ENCODE measurements around the gene BCL6B.
"Not testable (repeated sequence)": the region's sequence is repeated elsewhere in the genome, so short reads cannot be mapped to it uniquely, and the experiment has no call there.

The BCL6B gene

DNA sequence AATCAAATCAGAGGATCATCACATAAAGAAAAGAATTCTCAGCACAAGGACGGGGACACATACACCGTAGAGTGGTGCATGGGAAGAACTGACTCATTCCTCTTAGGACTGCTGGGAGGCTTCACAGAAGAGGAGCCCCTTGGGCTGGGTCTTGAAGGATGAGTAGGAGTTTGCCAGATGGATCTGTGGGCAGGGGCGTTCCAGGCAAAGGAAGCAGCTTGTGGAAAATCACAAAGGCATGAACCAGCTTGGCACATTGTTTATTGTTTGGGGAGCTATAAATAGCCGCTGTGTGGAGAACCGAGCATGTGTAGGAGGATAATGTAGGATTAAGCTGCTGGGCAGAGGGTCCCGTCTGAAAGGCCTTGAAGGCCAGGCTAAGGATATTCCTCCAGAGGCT is 26.1 kb downstream of the BCL6B start:
- H3K27me3 ChIP-seq (ENCODE audit: control insufficient read depth in 1 of 2, insufficient read depth in 2 of 2, low read length in 2 of 2), result peaks cover 0 to 3% of the 10 kb centered on the region in 2 donors
- no peak overlapping the region for H3K4me3 ChIP-seq (ENCODE audit: low read depth in 1 of 2, low read length in 2 of 2)
- no peaks in the 10 kb centered on the region for H3K9me3 ChIP-seq (ENCODE audit: low read length)
- H3K36me3 ChIP-seq (ENCODE audit: insufficient read depth, low read length), result no peaks in the 10 kb centered on the region
- no peak overlapping the region for H3K27ac ChIP-seq (ENCODE audit: low read depth, low read length)
- H3K9ac ChIP-seq (ENCODE audit: low read length), result no peak overlapping the region
- H3K4me1 ChIP-seq (ENCODE audit: insufficient read depth, low read length), result peaks cover 10% of the 10 kb centered on the region

DNA sequence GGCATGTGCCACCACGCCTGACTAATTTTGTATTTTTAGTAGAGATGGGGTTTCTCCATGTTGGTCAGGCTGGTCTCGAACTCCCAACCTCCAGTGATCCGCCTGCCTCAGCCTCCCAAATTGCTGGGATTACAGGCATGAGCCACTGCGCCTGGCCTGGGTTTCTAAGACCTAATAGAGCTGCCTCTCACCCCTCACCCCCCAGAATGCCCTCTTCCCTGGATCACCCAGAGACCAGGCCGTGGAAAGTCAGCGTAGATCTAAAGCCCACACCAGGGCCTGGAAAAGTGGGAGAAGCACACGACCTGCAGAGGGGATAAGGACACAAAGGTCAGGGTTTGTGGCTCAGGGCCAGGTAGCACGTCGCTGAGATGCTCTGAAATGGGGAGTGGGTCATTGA is 27.7 kb downstream of the BCL6B start:
- not testable (repeated sequence) for H3K4me3 ChIP-seq (ENCODE audit: low read depth in 1 of 2, low read length in 2 of 2); H3K9ac ChIP-seq (ENCODE audit: low read length); H3K27ac ChIP-seq (ENCODE audit: low read depth, low read length); H3K27me3 ChIP-seq (ENCODE audit: control insufficient read depth in 1 of 2, insufficient read depth in 2 of 2, low read length in 2 of 2); H3K36me3 ChIP-seq (ENCODE audit: insufficient read depth, low read length); H3K9me3 ChIP-seq (ENCODE audit: low read length); H3K4me1 ChIP-seq (ENCODE audit: insufficient read depth, low read length)

DNA sequence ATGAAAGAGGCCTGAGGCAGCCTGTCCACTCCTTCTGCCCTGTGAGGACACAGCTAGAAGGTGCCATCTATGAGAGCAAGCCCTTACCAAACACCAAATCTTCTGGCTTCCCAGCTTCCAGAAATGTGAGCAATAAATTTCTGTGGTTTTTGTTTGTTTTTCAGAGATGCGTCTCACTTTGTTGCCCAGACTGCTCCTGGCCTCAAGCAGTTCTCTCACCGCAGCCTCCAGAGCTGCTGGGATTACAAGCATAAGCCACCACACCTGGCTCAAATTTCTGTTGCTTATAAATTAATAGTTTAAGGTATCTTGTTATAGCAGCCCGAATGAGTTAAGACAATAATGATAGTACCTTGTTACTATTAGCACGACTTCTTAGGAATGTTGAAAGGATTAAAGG is 33.5 kb downstream of the BCL6B start:
- no peak overlapping the region for H3K27ac ChIP-seq (ENCODE audit: low read depth, low read length)
- no peaks in the 10 kb centered on the region for H3K36me3 ChIP-seq (ENCODE audit: insufficient read depth, low read length)
- no peaks in the 10 kb centered on the region for H3K27me3 ChIP-seq (ENCODE audit: control insufficient read depth in 1 of 2, insufficient read depth in 2 of 2, low read length in 2 of 2)
- H3K9ac ChIP-seq (ENCODE audit: low read length), result no peak overlapping the region
- H3K9me3 ChIP-seq (ENCODE audit: low read length), result no peaks in the 10 kb centered on the region
- H3K4me3 ChIP-seq (ENCODE audit: low read depth in 1 of 2, low read length in 2 of 2), result no peak overlapping the region
- H3K4me1 ChIP-seq (ENCODE audit: insufficient read depth, low read length), result no peaks in the 10 kb centered on the region

DNA sequence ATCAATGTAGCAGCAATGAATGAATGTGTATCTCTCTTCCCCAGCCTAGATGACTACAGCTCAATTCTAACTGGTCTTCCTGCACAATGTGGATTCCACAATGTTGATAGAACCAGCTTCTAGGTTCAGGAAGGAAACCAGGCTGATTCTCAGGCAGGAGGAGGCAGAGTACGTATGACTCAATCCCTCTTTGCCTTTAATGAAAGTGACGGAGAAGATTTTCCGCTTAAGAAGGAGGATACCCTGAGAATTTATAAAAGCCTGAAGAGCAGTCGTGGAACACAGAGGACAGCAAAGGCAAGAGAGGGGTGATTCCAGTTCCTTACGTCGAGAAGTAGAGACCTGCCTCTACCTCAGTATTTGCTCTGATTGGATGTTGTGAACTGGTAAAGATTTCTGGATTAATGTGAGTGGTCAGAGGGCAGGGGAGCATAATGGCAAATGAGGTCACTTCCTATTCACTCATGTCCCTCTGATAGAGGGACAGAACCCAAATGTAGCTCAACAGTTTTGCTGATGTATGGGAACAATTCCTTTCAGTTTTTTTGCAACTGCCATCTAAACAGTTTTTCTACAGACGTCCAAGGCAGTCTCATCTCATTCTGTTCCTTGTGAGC is 36.1 kb downstream of the BCL6B start:
- no peak overlapping the region for H3K4me3 ChIP-seq (ENCODE audit: low read depth in 1 of 2, low read length in 2 of 2)
- H3K9ac ChIP-seq (ENCODE audit: low read length), result no peak overlapping the region
- H3K4me1 ChIP-seq (ENCODE audit: insufficient read depth, low read length), result no peaks in the 10 kb centered on the region
- H3K9me3 ChIP-seq (ENCODE audit: low read length), result no peaks in the 10 kb centered on the region
- no peaks in the 10 kb centered on the region for H3K36me3 ChIP-seq (ENCODE audit: insufficient read depth, low read length)
- H3K27ac ChIP-seq (ENCODE audit: low read depth, low read length), result no peak overlapping the region
- no peaks in the 10 kb centered on the region for H3K27me3 ChIP-seq (ENCODE audit: control insufficient read depth in 1 of 2, insufficient read depth in 2 of 2, low read length in 2 of 2)

DNA sequence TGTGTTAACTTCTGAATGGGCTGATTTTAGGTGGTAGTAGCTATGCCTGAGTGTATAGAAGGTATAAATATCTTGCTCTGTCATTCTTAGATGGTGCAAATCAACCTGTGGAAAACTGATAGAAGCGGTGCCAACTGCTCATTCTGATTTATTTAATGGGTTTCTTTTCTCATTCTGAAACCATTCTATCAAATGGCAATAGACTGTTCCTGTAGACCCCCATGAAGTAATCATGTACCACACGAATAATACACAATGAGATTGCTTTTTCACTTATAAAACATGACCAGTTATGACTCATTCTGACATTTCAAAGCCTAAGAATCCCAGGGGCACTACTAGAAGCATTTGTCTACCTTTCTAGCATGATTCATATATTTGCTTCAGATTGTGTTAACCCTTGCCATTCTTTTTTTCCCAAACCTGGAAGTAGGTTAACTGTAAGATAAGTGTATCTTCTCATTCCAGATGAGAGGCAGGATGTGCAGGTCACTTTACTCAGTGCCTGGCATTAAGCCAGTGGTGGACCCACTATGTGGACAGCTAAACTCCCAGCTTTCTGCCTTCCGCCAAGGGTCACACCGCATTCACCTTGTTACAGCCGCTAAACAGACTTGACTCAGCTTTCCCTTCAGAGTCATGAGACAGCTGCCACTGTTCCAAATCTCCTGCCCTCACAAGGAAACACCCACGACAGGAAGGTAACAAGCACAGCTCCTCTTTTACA is 37.5 kb downstream of the BCL6B start:
- Histone ChIP-seq H3K36me3 (ENCODE audit: insufficient read depth, low read length) (no peaks in the 10 kb centered on the region), H3K27ac (ENCODE audit: low read depth, low read length) (no peak overlapping the region), H3K4me1 (ENCODE audit: insufficient read depth, low read length) (no peaks in the 10 kb centered on the region), H3K27me3 (ENCODE audit: control insufficient read depth in 1 of 2, insufficient read depth in 2 of 2, low read length in 2 of 2) (no peaks in the 10 kb centered on the region), H3K9ac (ENCODE audit: low read length) (no peak overlapping the region), H3K9me3 (ENCODE audit: low read length) (no peaks in the 10 kb centered on the region), H3K4me3 (ENCODE audit: low read depth in 1 of 2, low read length in 2 of 2) (no peak overlapping the region)

DNA sequence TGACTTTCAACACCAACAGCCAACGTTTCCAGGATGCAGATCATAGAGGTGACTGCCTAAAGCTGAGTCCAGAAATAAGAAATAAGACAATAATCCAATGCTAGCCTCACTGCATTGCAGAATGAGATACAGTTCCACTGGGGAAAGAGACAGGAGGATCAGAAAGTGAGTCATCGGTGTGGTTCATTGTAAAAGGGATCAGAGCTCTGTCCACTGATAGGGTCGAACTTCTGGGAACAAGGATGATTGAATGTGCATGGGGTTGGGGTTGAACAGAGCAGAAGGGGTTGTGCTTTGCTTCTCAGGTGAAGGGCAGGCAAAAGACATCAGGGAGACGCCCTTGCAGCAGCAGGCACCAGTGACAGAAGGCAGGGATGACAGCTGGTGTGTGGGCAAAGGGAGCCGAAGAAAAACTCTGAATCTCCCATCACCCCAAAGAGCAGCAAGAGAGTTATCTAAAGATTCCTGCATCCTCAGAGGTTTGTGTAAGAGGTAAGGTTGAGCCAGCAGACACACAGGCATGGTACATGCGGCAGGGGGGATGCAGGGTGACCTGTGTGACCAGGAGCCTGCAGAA is 40.8 kb downstream of the BCL6B start:
- H3K36me3 ChIP-seq (ENCODE audit: insufficient read depth, low read length), result no peaks in the 10 kb centered on the region
- H3K9me3 ChIP-seq (ENCODE audit: low read length), result no peaks in the 10 kb centered on the region
- no peak overlapping the region for H3K9ac ChIP-seq (ENCODE audit: low read length)
- no peak overlapping the region for H3K4me3 ChIP-seq (ENCODE audit: low read depth in 1 of 2, low read length in 2 of 2)
- no peaks in the 10 kb centered on the region for H3K27me3 ChIP-seq (ENCODE audit: control insufficient read depth in 1 of 2, insufficient read depth in 2 of 2, low read length in 2 of 2)
- no peak overlapping the region for H3K27ac ChIP-seq (ENCODE audit: low read depth, low read length)
- no peaks in the 10 kb centered on the region for H3K4me1 ChIP-seq (ENCODE audit: insufficient read depth, low read length)

DNA sequence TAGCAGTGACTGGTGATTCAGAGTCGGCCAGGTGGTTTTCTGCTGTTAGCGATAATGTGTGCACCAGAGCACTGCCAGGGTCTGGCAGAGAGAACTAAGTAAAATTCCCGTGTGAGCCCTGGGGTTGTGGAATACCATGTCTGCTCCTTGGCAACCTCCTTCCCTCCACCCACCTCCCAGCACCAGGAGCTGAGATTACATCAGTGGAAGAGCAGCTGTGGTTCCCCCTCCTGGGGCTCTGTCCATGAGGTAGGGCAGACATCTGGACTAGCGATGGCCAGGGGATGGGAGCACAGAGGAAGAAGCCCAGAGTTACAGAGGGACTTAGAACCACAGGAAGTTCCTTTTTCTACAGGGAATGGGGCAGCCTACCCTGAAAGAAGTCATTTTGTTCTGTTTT is 41.4 kb downstream of the BCL6B start:
- H3K9ac ChIP-seq (ENCODE audit: low read length), result no peak overlapping the region
- H3K4me1 ChIP-seq (ENCODE audit: insufficient read depth, low read length), result no peaks in the 10 kb centered on the region
- H3K27ac ChIP-seq (ENCODE audit: low read depth, low read length), result no peak overlapping the region
- no peak overlapping the region for H3K4me3 ChIP-seq (ENCODE audit: low read depth in 1 of 2, low read length in 2 of 2)
- no peaks in the 10 kb centered on the region for H3K9me3 ChIP-seq (ENCODE audit: low read length)
- H3K36me3 ChIP-seq (ENCODE audit: insufficient read depth, low read length), result no peaks in the 10 kb centered on the region
- H3K27me3 ChIP-seq (ENCODE audit: control insufficient read depth in 1 of 2, insufficient read depth in 2 of 2, low read length in 2 of 2), result no peaks in the 10 kb centered on the region

DNA sequence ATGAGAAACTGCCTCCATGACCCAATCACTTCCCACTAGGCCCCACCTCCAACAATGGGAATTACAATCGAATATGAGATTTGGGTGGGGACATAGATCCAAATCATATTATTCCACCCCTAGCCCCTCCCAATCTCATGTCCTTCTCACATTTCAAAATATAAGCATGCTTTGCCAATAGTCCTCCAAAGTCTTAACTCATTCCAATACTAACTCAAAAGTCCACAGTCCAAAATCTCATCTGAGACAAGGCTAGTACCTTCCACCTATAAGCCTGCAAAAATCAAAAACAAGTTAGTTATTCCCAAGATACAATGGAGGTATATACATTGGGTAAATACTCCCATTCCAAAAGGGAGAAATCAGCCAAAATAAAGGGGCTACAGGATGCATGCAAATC is 44.3 kb downstream of the BCL6B start:
- H3K9ac ChIP-seq (ENCODE audit: low read length), result no peak overlapping the region
- no peaks in the 10 kb centered on the region for H3K4me1 ChIP-seq (ENCODE audit: insufficient read depth, low read length)
- no peak overlapping the region for H3K27ac ChIP-seq (ENCODE audit: low read depth, low read length)
- no peaks in the 10 kb centered on the region for H3K27me3 ChIP-seq (ENCODE audit: control insufficient read depth in 1 of 2, insufficient read depth in 2 of 2, low read length in 2 of 2)
- no peak overlapping the region for H3K4me3 ChIP-seq (ENCODE audit: low read depth in 1 of 2, low read length in 2 of 2)
- H3K9me3 ChIP-seq (ENCODE audit: low read length), result no peaks in the 10 kb centered on the region
- no peaks in the 10 kb centered on the region for H3K36me3 ChIP-seq (ENCODE audit: insufficient read depth, low read length)

DNA sequence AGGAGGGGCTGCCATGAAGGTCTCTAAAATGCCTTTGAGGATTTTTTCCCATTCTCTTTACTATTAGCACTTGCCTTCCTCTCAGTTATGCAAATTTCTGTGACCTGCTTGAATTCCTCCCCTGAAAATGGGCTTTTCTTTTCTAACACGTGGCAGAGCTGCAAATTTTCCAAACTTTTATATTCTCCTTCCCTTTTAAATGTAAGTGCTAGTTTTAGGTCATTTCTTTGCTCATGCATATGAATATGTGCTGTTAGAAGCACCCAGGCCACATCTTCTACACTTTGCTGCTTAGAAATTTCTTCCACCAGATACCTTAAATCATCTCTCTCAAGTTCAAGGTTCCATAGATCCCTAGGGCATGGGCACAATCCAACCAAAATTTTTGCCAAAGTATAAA is 45.4 kb downstream of the BCL6B start:
- H3K4me3 ChIP-seq (ENCODE audit: low read depth in 1 of 2, low read length in 2 of 2), result no peak overlapping the region
- no peaks in the 10 kb centered on the region for H3K36me3 ChIP-seq (ENCODE audit: insufficient read depth, low read length)
- no peaks in the 10 kb centered on the region for H3K27me3 ChIP-seq (ENCODE audit: control insufficient read depth in 1 of 2, insufficient read depth in 2 of 2, low read length in 2 of 2)
- H3K4me1 ChIP-seq (ENCODE audit: insufficient read depth, low read length), result no peaks in the 10 kb centered on the region
- no peaks in the 10 kb centered on the region for H3K9me3 ChIP-seq (ENCODE audit: low read length)
- no peak overlapping the region for H3K9ac ChIP-seq (ENCODE audit: low read length)
- H3K27ac ChIP-seq (ENCODE audit: low read depth, low read length), result no peak overlapping the region

DNA sequence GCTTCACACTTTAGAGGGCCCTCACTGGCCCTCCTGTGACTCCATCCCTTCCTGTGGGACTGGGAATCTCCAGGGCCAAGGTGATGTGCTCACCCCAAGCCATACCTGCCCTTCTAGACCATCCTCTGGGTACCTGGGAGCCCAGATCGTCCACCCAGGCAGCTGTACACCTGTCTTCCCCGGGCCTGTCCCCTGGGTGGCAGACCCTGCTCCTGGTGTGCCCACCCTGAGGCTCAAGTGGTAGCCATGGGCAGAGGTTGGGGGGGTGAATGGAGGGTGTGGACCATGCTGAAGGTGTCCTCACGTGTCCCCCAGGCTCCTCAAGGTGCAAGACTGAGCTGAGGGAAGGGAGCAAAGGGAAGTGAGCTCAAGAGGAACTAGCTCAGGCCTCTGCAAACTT is 47.9 kb downstream of the BCL6B start:
- no peaks in the 10 kb centered on the region for H3K36me3 ChIP-seq (ENCODE audit: insufficient read depth, low read length)
- H3K4me1 ChIP-seq (ENCODE audit: insufficient read depth, low read length), result no peaks in the 10 kb centered on the region
- H3K9ac ChIP-seq (ENCODE audit: low read length), result no peak overlapping the region
- no peaks in the 10 kb centered on the region for H3K27me3 ChIP-seq (ENCODE audit: control insufficient read depth in 1 of 2, insufficient read depth in 2 of 2, low read length in 2 of 2)
- H3K27ac ChIP-seq (ENCODE audit: low read depth, low read length), result no peak overlapping the region
- no peaks in the 10 kb centered on the region for H3K9me3 ChIP-seq (ENCODE audit: low read length)
- H3K4me3 ChIP-seq (ENCODE audit: low read depth in 1 of 2, low read length in 2 of 2), result no peak overlapping the region

DNA sequence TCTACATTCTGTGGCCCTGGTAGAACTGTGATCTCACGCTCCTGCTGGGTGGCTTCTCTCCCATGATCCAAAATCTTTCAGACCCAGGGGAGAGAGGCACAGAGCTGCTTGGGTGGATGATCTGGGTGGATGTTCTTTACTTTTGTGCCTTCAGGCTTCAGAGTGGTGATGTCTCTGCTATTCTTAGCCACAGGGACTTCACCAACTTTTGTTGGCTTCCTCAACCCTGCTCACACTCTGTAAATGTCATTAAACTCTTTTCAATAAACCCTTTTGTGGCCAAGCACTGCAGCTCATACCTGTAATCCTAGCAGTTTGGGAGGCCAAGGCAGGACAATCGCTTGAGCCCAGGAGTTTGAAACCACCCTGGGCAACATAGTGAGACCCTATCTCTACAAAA is 49.6 kb downstream of the BCL6B start:
- Histone ChIP-seq H3K27ac (ENCODE audit: low read depth, low read length) (no peak overlapping the region), H3K27me3 (ENCODE audit: control insufficient read depth in 1 of 2, insufficient read depth in 2 of 2, low read length in 2 of 2) (no peaks in the 10 kb centered on the region), H3K4me3 (ENCODE audit: low read depth in 1 of 2, low read length in 2 of 2) (no peak overlapping the region), H3K4me1 (ENCODE audit: insufficient read depth, low read length) (no peaks in the 10 kb centered on the region), H3K36me3 (ENCODE audit: insufficient read depth, low read length) (no peaks in the 10 kb centered on the region), H3K9ac (ENCODE audit: low read length) (no peak overlapping the region), H3K9me3 (ENCODE audit: low read length) (no peaks in the 10 kb centered on the region)

DNA sequence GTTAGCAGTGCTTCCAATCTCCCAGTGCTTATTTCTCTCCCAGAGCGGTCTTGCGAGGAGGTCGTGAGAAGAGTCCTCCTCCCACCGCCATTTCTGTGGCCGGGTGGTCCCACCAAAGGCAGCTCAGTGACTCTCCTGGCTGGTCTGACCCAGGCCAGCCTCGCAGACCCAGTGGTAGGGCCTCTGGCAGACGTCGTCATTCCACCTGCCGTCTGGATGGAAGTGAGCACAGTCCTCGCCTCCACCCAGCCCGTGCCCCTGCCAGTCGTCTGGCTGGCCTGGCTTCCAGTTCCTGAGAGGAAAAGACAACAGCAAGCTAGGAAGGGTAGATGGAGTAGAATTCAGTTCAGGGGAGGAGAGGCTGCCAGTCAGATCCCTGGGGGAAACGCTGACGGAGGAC is 52.1 kb downstream of the BCL6B start:
- no peaks in the 10 kb centered on the region for H3K36me3 ChIP-seq (ENCODE audit: insufficient read depth, low read length)
- no peaks in the 10 kb centered on the region for H3K4me1 ChIP-seq (ENCODE audit: insufficient read depth, low read length)
- H3K4me3 ChIP-seq (ENCODE audit: low read depth in 1 of 2, low read length in 2 of 2), result no peak overlapping the region
- H3K9ac ChIP-seq (ENCODE audit: low read length), result no peak overlapping the region
- no peaks in the 10 kb centered on the region for H3K27me3 ChIP-seq (ENCODE audit: control insufficient read depth in 1 of 2, insufficient read depth in 2 of 2, low read length in 2 of 2)
- H3K9me3 ChIP-seq (ENCODE audit: low read length), result no peaks in the 10 kb centered on the region
- H3K27ac ChIP-seq (ENCODE audit: low read depth, low read length), result no peak overlapping the region

Data from muscle layer of colon (tissue), 2 donors.